ENCODE measurements around the gene RABEP1.

RABEP1 gene

GRCh38 chr17:5362162-5362811, 80.2 kb downstream of the RABEP1 start:
- DNase-seq (ENCODE audit: low spot score) = no peak

- peak; percentile 39 for DNase-seq (ENCODE audit: low spot score)
These were observed 82.1 kb downstream of the RABEP1 start for GRCh38 chr17:5364156-5364555.

DNA sequence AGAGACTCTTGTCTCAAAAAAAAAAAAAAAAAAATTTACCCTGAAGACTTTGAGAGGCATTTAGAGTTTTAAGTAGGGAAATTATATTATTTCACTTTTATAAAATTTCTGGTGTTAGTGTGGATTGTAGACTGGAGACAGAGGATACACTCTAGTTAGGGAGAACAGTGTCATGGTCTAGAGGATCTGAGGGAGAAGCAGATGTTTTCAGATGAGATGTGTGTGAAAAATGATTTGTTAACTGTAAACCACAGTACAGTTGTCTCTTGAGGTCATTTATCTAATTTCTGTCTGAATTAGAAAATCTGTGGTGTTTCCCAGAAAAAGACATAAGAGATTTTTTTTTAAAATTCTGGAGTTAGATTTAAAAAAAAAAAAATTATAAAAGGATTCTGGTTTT, 82.6 kb downstream of the RABEP1 start:
- DNase-seq (ENCODE audit: low spot score) = no peak

DNA sequence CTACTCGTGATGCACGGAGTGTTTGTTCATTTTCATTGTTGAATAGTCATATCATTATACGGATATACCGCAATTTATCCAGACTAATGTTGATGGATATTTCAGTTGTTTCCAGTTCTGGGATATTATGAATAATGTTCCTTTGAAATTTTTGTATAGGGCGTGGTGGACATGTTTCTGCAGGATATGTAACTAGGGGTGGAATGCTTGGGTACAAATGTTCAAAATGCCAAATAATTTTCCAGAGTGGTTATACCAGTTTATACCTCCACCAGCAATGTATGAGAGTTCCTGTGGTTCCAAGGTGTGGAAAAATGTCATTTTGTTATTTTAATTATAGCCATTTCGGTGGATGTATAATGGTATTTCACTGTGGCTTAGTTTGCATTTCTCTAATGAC, 83.7 kb downstream of the RABEP1 start:
- no peak for DNase-seq (ENCODE audit: low spot score)

- no peak for DNase-seq (ENCODE audit: low spot score)
These were observed 88.3 kb downstream of the RABEP1 start for GRCh38 chr17:5370411-5370810.

GRCh38 chr17:5373112-5373511, 91.0 kb downstream of the RABEP1 start:
- no peak for DNase-seq (ENCODE audit: low spot score)

DNA sequence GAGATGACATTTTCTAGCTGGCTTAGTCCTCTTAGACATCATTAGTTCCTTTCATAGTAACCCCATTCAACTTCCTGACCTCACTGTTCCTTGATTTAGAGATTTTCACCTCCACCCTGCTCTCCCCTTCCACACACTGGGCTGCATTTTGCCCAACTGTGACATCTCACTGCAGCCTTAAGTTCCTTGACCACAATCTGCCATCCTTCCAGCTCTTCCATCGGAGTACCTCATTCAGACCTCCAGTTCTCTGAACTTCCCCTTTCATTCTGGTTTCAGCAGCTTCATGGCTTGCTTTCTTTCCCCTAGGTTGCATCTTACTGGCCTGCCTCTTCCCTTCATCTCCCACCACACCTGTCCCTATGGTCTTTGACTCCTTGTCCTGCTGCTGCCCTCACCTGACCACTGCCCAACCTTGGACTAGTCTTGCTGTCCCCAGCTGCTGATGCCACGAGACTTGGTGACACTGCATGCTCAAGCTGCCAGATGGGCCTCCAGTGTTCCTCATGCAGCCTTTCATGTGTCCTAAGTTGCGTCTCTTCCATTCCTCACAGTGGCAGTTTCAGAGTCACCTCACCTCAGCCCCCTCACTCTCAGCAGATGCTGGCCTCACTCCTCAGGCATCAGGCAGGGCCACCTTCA, 96.6 kb downstream of the RABEP1 start:
- DNase-seq (ENCODE audit: low spot score) = no peak

DNA sequence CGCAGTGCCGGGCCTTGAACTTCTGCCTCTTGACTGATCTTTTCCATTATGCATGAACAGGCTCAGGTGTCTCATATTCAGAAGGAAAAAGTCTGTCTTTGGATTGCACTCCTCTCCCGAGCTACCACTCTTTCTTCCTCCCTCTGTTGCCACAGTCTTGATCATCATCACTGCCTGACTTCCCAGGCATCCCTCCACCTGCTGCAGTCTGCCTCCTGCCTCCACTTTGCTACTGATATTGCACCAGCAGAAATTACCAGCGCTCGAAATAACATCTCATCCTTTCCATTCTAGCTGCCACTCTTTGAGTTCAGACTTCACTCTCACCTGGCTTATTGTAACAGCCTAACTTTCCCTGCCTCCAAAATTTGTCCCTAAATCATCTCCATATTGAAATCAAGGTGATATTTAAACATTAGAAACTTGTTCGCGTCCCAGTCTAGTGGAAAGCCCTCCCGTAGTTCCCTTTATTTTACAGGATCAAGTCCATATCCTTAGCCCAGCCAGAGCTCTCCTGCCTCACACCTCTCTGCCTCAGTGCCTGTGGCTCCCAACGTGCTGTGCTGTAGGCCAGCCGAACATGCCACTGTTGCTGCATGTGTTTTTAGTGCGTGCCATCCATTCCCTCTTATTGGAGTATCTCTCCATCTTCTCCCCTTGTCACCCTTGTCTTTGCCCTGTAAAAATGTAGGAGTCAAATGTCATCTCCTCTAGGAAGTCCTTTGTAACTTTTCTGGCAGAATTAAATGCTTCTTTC, 97.4 kb downstream of the RABEP1 start:
- no peak for DNase-seq (ENCODE audit: low spot score)

GRCh38 chr17:5380491-5381135, 98.5 kb downstream of the RABEP1 start:
- peak; percentile 10 for DNase-seq (ENCODE audit: low spot score)

GRCh38 chr17:5381542-5381941, 99.5 kb downstream of the RABEP1 start:
- peak; percentile 16 for DNase-seq (ENCODE audit: low spot score)

GRCh38 chr17:5391678-5392077, 109.6 kb downstream of the RABEP1 start:
- no peak for DNase-seq (ENCODE audit: low spot score)

- no peak for DNase-seq (ENCODE audit: low spot score)
These were observed 114.5 kb downstream of the RABEP1 start for GRCh38 chr17:5396612-5397011.

GRCh38 chr17:5399767-5400166, 117.7 kb downstream of the RABEP1 start:
- DNase-seq (ENCODE audit: low spot score) = no peak

DNA sequence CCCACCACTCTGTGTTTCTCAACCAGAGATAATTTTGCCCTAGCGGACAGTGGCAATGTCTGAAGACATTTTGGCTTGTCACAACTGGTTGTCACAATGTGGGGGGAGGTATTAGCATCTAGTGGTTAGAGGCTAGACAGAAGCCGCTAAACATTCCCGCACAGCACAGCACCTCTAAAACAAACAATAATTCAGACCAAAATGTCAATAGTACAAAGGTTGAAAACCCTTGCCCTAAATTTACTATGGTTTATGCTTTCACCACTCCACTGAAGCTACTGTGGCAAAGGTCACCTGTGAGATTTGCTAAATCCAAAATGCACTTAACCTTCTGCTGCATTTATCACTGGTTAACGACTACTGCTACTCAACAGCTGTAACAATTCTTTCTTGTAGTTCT, 123.3 kb downstream of the RABEP1 start:
- DNase-seq (ENCODE audit: low spot score) = no peak

DNA sequence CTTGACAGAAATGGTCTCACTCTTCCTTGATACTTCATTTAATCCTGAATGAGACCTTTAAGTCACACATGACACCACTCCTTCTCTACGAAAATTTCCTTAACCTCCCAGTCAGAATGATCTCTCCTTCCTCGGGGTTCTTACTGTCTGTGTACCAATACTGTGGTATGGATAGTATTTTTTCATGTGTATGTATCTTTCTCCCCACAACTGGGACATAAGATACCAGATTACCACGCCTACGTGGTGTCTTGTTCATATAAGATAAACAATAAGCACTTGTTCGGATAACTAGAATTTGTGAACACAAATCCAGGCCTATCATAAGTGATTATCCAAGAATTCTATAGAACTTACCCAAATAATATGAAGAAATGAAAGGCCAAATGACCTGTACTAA, 126.1 kb downstream of the RABEP1 start:
- no peak for DNase-seq (ENCODE audit: low spot score)

- DNase-seq (ENCODE audit: low spot score) = no peak
These were observed 128.6 kb downstream of the RABEP1 start for GRCh38 chr17:5410594-5411272.

- DNase-seq (ENCODE audit: low spot score) = peak; percentile 73
These were observed 131.6 kb downstream of the RABEP1 start for GRCh38 chr17:5413682-5414081.

- no peak for DNase-seq (ENCODE audit: low spot score)
These were observed 134.8 kb downstream of the RABEP1 start for GRCh38 chr17:5416901-5417300.

- no peak for DNase-seq (ENCODE audit: low spot score)
These were observed 136.8 kb downstream of the RABEP1 start for GRCh38 chr17:5418858-5419355.

DNA sequence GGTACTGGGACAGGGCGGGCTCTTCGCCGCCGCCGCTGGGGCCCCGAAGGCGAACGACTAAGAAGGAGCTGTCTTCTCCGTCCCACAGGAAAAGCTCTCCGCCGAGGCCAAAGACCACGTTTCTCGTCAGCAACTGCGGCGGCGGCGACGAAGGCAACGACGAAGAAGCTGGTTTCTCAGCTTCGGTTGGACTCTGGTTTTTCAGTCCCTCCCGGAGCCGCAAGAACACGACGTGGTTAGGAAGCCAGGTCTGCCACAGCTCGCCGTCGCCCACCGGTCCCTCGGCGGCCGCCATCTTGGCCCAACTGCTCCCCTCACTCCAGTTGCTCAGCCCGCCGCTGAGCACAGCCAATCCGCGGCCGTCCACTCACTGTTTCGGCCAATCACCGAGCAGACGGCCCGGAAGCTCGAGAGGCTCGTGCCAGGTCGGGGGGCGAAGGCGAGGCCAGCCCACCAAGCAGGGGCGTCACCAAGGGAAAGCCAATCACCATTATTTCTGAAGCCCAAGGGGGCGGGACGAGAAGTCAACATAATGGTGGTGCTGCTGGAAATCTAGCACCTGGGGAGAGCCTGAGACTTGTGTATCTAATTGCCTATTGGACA, 137.4 kb downstream of the RABEP1 start, which contains the start of gene NUP88:
Gene NUP88, minus strand, starts transcription at position 307 of the 603 bp plus-strand sequence. Its CDS starts 12 bp downstream, at position 295.
- DNase-seq (ENCODE audit: low spot score) = peak; percentile 99

GRCh38 chr17:5419959-5420653, 138.0 kb downstream of the RABEP1 start, which contains the start of gene RPAIN:
Gene RPAIN, plus strand, starts transcription at chr17:5420182. Its CDS starts 29 bp downstream, at chr17:5420211.
- DNase-seq (ENCODE audit: low spot score) = peak; percentile 87
